ENCODE measurements around the gene TCF15. TPM values are rescaled to one million over a fixed set of nuclear protein-coding genes. Genes with fewer than 3 reads are reported as not detected.

The TCF15 gene
- total and polyA plus RNA-seq, 9 donors = 0.15 to 0.75 (median 0.30) TPM; not detected in 2

GRCh38 chr20:623021-623420 lies 12.9 kb upstream of the TCF15 start:
- Histone ChIP-seq H3K9me3 (peaks cover 0 to 6% of the 10 kb centered on the region in 2 donors), H3K27ac (no peak overlapping the region), H3K4me3 (no peak overlapping the region), H3K36me3 (no peaks in the 10 kb centered on the region), H3K4me1 (ENCODE audit: insufficient read depth) (no peaks in the 10 kb centered on the region), H3K27me3 (no peaks in the 10 kb centered on the region)
- 11 to 19% (median 13%) methylated on average over 4 of the region's 4 CpGs for WGBS, 3 donors
- intact Hi-C loops (cut with DNase I) = no loop called here
- DNase-seq = no peak
- TF ChIP-seq CTCF (IDR thresholded peaks at IDR 0.05) (no peak), EP300 (IDR thresholded peaks at IDR 0.05) (no peak), POLR2A (IDR thresholded peaks at IDR 0.05) (no peak)

GRCh38 chr20:622161-622560 lies 12.1 kb upstream of the TCF15 start:
- H3K4me1 ChIP-seq (ENCODE audit: insufficient read depth) = no peaks in the 10 kb centered on the region
- peaks cover 0 to 8% of the 10 kb centered on the region in 2 donors for H3K9me3 ChIP-seq
- no peak overlapping the region for H3K27ac ChIP-seq
- DNase-seq = no peak
- H3K36me3 ChIP-seq = no peaks in the 10 kb centered on the region
- no peak overlapping the region for H3K4me3 ChIP-seq
- WGBS, 3 donors = 69 to 80% (median 76%) methylated on average over 7 of the region's 7 CpGs
- no peaks in the 10 kb centered on the region for H3K27me3 ChIP-seq
- TF ChIP-seq CTCF (IDR thresholded peaks at IDR 0.05) (no peak), POLR2A (IDR thresholded peaks at IDR 0.05) (no peak), EP300 (IDR thresholded peaks at IDR 0.05) (no peak)
- intact Hi-C loops (cut with DNase I) = no loop called here

- TF ChIP-seq CTCF (IDR thresholded peaks at IDR 0.05) (no peak), POLR2A (IDR thresholded peaks at IDR 0.05) (no peak), EP300 (IDR thresholded peaks at IDR 0.05) (no peak)
- 46 to 50% (median 48%) methylated on average over 5 of the region's 5 CpGs for WGBS, 3 donors
- Histone ChIP-seq H3K27me3 (no peaks in the 10 kb centered on the region), H3K4me1 (ENCODE audit: insufficient read depth) (no peaks in the 10 kb centered on the region), H3K4me3 (no peak overlapping the region), H3K27ac (no peak overlapping the region), H3K9me3 (peaks cover 0 to 8% of the 10 kb centered on the region in 2 donors), H3K36me3 (no peaks in the 10 kb centered on the region)
- intact Hi-C loops (cut with DNase I) = no loop called here
- no peak for DNase-seq
Measured at GRCh38 chr20:621125-621756, 11.1 kb upstream of the TCF15 start.

- peaks cover 0 to 8% of the 10 kb centered on the region in 2 donors for H3K9me3 ChIP-seq
- TF ChIP-seq POLR2A (IDR thresholded peaks at IDR 0.05) = no peak
- H3K27me3 ChIP-seq = no peaks in the 10 kb centered on the region
- WGBS, 3 donors = 15 to 19% (median 17%) methylated on average over 7 of the region's 7 CpGs
- H3K36me3 ChIP-seq = no peaks in the 10 kb centered on the region
- no peak overlapping the region for H3K27ac ChIP-seq
- H3K4me1 ChIP-seq (ENCODE audit: insufficient read depth) = no peaks in the 10 kb centered on the region
- H3K4me3 ChIP-seq = no peak overlapping the region
- no peak for DNase-seq
- intact Hi-C loops (cut with DNase I) = no loop called here
Measured at GRCh38 chr20:620246-620645, 10.1 kb upstream of the TCF15 start.

- TF ChIP-seq POLR2A (IDR thresholded peaks at IDR 0.05) = no peak
- TF ChIP-seq CTCF (IDR thresholded peaks at IDR 0.05) = no peak
- no peak for TF ChIP-seq EP300 (IDR thresholded peaks at IDR 0.05)
- no peak overlapping the region for H3K27ac ChIP-seq
- H3K27me3 ChIP-seq = no peaks in the 10 kb centered on the region
- H3K36me3 ChIP-seq = no peaks in the 10 kb centered on the region
- H3K4me1 ChIP-seq (ENCODE audit: insufficient read depth) = no peaks in the 10 kb centered on the region
- peaks cover 0 to 8% of the 10 kb centered on the region in 2 donors for H3K9me3 ChIP-seq
- intact Hi-C loops (cut with DNase I) = no loop called here
- no peak overlapping the region for H3K4me3 ChIP-seq
- WGBS, 3 donors = 77 to 80% (median 78%) methylated on average over 5 of the region's 5 CpGs
- no peak for DNase-seq
Measured at GRCh38 chr20:618980-619379, 8.9 kb upstream of the TCF15 start.

Measured in ovary (tissue), 9 donors.